Measurements from ENCODE around the gene SPNS2.

DNA sequence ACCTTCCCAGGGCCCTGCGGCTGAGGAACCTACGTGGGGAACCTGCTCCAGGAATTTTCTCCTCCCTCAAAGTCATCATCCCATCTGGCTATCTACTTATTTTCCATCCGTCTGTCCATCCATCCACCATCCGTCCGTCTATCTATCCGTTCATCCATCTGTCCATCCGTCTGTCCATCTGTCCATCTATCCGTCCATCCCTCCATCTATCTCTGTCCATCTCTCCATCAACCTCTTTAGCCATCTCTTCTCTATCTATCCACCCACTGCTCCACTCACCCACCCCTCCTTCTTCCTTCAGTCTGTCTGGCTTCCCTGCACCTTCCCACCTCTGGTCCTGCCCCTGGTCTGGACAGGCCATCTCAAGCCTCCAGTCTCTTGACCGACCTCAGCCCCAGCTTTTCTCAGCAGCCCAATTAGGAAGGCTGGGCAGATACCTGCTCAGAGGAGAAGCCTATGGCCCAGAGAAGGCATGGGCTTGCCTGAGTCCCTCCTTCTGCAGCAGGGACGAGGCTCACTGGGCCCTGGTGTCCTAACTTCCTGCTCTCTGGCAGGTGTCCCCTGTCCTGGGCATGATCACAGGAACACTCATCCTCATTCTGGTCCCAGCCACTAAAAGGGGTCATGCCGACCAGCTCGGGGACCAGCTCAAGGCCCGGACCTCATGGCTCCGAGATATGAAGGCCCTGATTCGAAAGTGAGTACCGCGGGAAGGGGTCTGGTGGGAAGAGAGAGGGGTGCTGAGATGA lies 33.5 kb downstream of the SPNS2 start:
- no peak for TF ChIP-seq POLR2A (IDR thresholded peaks at IDR 0.05)
- TF ChIP-seq, protein P1, sequence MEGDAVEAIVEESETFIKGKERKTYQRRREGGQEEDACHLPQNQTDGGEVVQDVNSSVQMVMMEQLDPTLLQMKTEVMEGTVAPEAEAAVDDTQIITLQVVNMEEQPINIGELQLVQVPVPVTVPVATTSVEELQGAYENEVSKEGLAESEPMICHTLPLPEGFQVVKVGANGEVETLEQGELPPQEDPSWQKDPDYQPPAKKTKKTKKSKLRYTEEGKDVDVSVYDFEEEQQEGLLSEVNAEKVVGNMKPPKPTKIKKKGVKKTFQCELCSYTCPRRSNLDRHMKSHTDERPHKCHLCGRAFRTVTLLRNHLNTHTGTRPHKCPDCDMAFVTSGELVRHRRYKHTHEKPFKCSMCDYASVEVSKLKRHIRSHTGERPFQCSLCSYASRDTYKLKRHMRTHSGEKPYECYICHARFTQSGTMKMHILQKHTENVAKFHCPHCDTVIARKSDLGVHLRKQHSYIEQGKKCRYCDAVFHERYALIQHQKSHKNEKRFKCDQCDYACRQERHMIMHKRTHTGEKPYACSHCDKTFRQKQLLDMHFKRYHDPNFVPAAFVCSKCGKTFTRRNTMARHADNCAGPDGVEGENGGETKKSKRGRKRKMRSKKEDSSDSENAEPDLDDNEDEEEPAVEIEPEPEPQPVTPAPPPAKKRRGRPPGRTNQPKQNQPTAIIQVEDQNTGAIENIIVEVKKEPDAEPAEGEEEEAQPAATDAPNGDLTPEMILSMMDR (IDR thresholded peaks at IDR 0.05) = no peak
- no peak for TF ChIP-seq POLR2AphosphoS5 (IDR thresholded peaks at IDR 0.05)

Data from upper lobe of left lung (tissue), 4 donors.